Skeletal muscle satellite cell (primary cell): ENCODE measurements around the gene CIBAR2.

Source experiments
- H3K27me3 ChIP-seq: 2 replicates; pipeline ENCODE4 v1.7.0; 2013; ENCODE audit warnings: low read length; ENCODE audit not compliant: control insufficient read depth, insufficient read depth
- H3K36me3 ChIP-seq: 2 replicates; pipeline ENCODE4 v1.7.0; 2013; ENCODE audit warnings: mild to moderate bottlenecking, control low read depth, low read length; ENCODE audit not compliant: insufficient read depth
- H3K4me1 ChIP-seq: 2 replicates; pipeline ENCODE4 v1.7.0; 2013; ENCODE audit warnings: low read length; ENCODE audit not compliant: control insufficient read depth, insufficient read depth
- H3K4me2 ChIP-seq: 2 replicates; pipeline ENCODE4 v1.7.0; 2013; ENCODE audit warnings: mild to moderate bottlenecking, low read length
- H3K4me3 ChIP-seq: 2 replicates; pipeline ENCODE4 v1.7.0; 2013; ENCODE audit warnings: low read length
- H3K9ac ChIP-seq: 2 replicates; pipeline ENCODE4 v1.7.0; 2013; ENCODE audit warnings: mild to moderate bottlenecking, low read depth, low read length, moderate library complexity
- H3K9me3 ChIP-seq: replicated peaks from 2 replicates; pipeline ENCODE4 v1.7.0; 2013; ENCODE audit warnings: mild to moderate bottlenecking, control low read depth, low read length

CIBAR2 gene

GRCh38 chr16:85077576-85078125 lies 34.6 kb downstream of the CIBAR2 start:
- Histone ChIP-seq H3K36me3 (peaks cover 27% of the 10 kb centered on the region), H3K9ac (no peak overlapping the region), H3K4me3 (no peak overlapping the region), H3K4me2 (no peak overlapping the region), H3K9me3 (no peaks in the 10 kb centered on the region), H3K27me3 (no peaks in the 10 kb centered on the region), H3K4me1 (peaks cover 7% of the 10 kb centered on the region)

GRCh38 chr16:85077039-85077438 lies 35.2 kb downstream of the CIBAR2 start:
- H3K4me2 ChIP-seq: no peak overlapping the region
- H3K9me3 ChIP-seq: no peaks in the 10 kb centered on the region
- peaks cover 10% of the 10 kb centered on the region for H3K4me1 ChIP-seq
- no peak overlapping the region for H3K4me3 ChIP-seq
- no peak overlapping the region for H3K9ac ChIP-seq
- H3K36me3 ChIP-seq: peaks cover 27% of the 10 kb centered on the region
- no peaks in the 10 kb centered on the region for H3K27me3 ChIP-seq

- Histone ChIP-seq H3K4me3 (no peak overlapping the region), H3K4me2 (no peak overlapping the region), H3K27me3 (no peaks in the 10 kb centered on the region), H3K36me3 (peaks cover 31% of the 10 kb centered on the region), H3K4me1 (peaks cover 10% of the 10 kb centered on the region), H3K9me3 (no peaks in the 10 kb centered on the region), H3K9ac (no peak overlapping the region)
Measured at GRCh38 chr16:85075236-85075924, 36.9 kb downstream of the CIBAR2 start.

GRCh38 chr16:85074225-85074914 lies 37.9 kb downstream of the CIBAR2 start:
- Histone ChIP-seq H3K4me2 (no peak overlapping the region), H3K36me3 (peaks cover 31% of the 10 kb centered on the region), H3K9ac (no peak overlapping the region), H3K9me3 (no peaks in the 10 kb centered on the region), H3K27me3 (no peaks in the 10 kb centered on the region), H3K4me3 (no peak overlapping the region), H3K4me1 (peaks cover 10% of the 10 kb centered on the region)

GRCh38 chr16:85072947-85073346 lies 39.3 kb downstream of the CIBAR2 start:
- peaks cover 20% of the 10 kb centered on the region for H3K36me3 ChIP-seq
- no peak overlapping the region for H3K4me3 ChIP-seq

GRCh38 chr16:85072076-85072860 lies 40.0 kb downstream of the CIBAR2 start:
- Histone ChIP-seq H3K4me1 (peaks cover 10% of the 10 kb centered on the region), H3K4me2 (peak overlapping the region; percentile 22), H3K4me3 (no peak overlapping the region), H3K9me3 (no peaks in the 10 kb centered on the region), H3K36me3 (peaks cover 13% of the 10 kb centered on the region), H3K9ac (no peak overlapping the region), H3K27me3 (no peaks in the 10 kb centered on the region)

More at GRCh38 chr16:85072947-85073346, 39.3 kb downstream of the CIBAR2 start:
- H3K4me2 ChIP-seq: peak overlapping the region; percentile 22
- H3K4me1 ChIP-seq: peaks cover 10% of the 10 kb centered on the region
- no peaks in the 10 kb centered on the region for H3K27me3 ChIP-seq
- no peak overlapping the region for H3K9ac ChIP-seq
- H3K9me3 ChIP-seq: no peaks in the 10 kb centered on the region

GRCh38 chr16:85069171-85069570 lies 43.1 kb downstream of the CIBAR2 start:
- Histone ChIP-seq H3K27me3 (no peaks in the 10 kb centered on the region), H3K4me2 (no peak overlapping the region), H3K4me3 (no peak overlapping the region), H3K9ac (no peak overlapping the region), H3K4me1 (peaks cover 10% of the 10 kb centered on the region), H3K9me3 (no peaks in the 10 kb centered on the region), H3K36me3 (peaks cover 7% of the 10 kb centered on the region)

- Histone ChIP-seq H3K4me1 (peaks cover 10% of the 10 kb centered on the region), H3K4me3 (no peak overlapping the region), H3K9ac (no peak overlapping the region), H3K36me3 (peaks cover 7% of the 10 kb centered on the region), H3K27me3 (no peaks in the 10 kb centered on the region), H3K9me3 (no peaks in the 10 kb centered on the region), H3K4me2 (no peak overlapping the region)
Measured at GRCh38 chr16:85068746-85069145, 43.5 kb downstream of the CIBAR2 start.

- H3K4me2 ChIP-seq: no peak overlapping the region
- H3K36me3 ChIP-seq: peaks cover 3% of the 10 kb centered on the region
Measured at GRCh38 chr16:85067426-85067825, 44.8 kb downstream of the CIBAR2 start.

GRCh38 chr16:85067024-85067423 lies 45.2 kb downstream of the CIBAR2 start:
- no peaks in the 10 kb centered on the region for H3K4me1 ChIP-seq
- H3K27me3 ChIP-seq: no peaks in the 10 kb centered on the region
- H3K9me3 ChIP-seq: no peaks in the 10 kb centered on the region
- no peak overlapping the region for H3K9ac ChIP-seq
- no peak overlapping the region for H3K4me2 ChIP-seq
- H3K36me3 ChIP-seq: peaks cover 3% of the 10 kb centered on the region
- H3K4me3 ChIP-seq: no peak overlapping the region

More at GRCh38 chr16:85067426-85067825, 44.8 kb downstream of the CIBAR2 start:
- Histone ChIP-seq H3K4me3 (no peak overlapping the region), H3K9ac (no peak overlapping the region), H3K27me3 (no peaks in the 10 kb centered on the region), H3K4me1 (peaks cover 1% of the 10 kb centered on the region), H3K9me3 (no peaks in the 10 kb centered on the region)

- H3K36me3 ChIP-seq: peaks cover 3% of the 10 kb centered on the region
- no peak overlapping the region for H3K9ac ChIP-seq
- no peak overlapping the region for H3K4me3 ChIP-seq
Measured at GRCh38 chr16:85066346-85066885, 45.9 kb downstream of the CIBAR2 start.

More at GRCh38 chr16:85066346-85066885, 45.9 kb downstream of the CIBAR2 start:
- H3K9me3 ChIP-seq: no peaks in the 10 kb centered on the region
- no peaks in the 10 kb centered on the region for H3K27me3 ChIP-seq
- H3K4me2 ChIP-seq: no peak overlapping the region
- H3K4me1 ChIP-seq: no peaks in the 10 kb centered on the region
